Hepatocyte (in vitro differentiated cells): ENCODE data around the gene PRSS56. TPM values are rescaled to one million over a fixed set of nuclear protein-coding genes. Genes with fewer than 3 reads are reported as not detected.

Experiments
- DNase-seq: peaks from one replicate; pipeline ENCODE4 v3.0.0-alpha.2; 2016; ENCODE audit warnings: low spot score
- H2AFZ ChIP-seq: fragments of 200-600 bp; sonication (generic); 2 replicates; pipeline ENCODE4 v1.6.0; 2016; ENCODE audit warnings: antibody characterized with exemption, mild to moderate bottlenecking
- H3K27ac ChIP-seq: fragments of 200-600 bp; sonication (generic); 2 replicates; pipeline ENCODE4 v1.5.1; 2016; ENCODE audit warnings: mild to moderate bottlenecking
- H3K27me3 ChIP-seq: fragments of 200-600 bp; sonication (generic); 2 replicates; pipeline ENCODE4 v1.6.1; 2016
- H3K36me3 ChIP-seq: fragments of 200-600 bp; sonication (generic); replicated peaks from 2 replicates; pipeline ENCODE4 v1.5.1; 2016; ENCODE audit warnings: low read depth; ENCODE audit not compliant: insufficient read depth
- H3K4me1 ChIP-seq: fragments of 200-600 bp; sonication (generic); 2 replicates; pipeline ENCODE4 v1.5.1; 2016; ENCODE audit warnings: mild to moderate bottlenecking, moderate library complexity; ENCODE audit not compliant: insufficient read depth
- H3K4me2 ChIP-seq: fragments of 200-600 bp; sonication (generic); 2 replicates; pipeline ENCODE4 v1.6.0; 2016
- H3K4me3 ChIP-seq: fragments of 200-600 bp; sonication (generic); 2 replicates; pipeline ENCODE4 v1.5.1; 2016; ENCODE audit warnings: mild to moderate bottlenecking
- H3K79me2 ChIP-seq: fragments of 200-600 bp; sonication (generic); 2 replicates; pipeline ENCODE4 v1.6.0; 2017; ENCODE audit warnings: mild to moderate bottlenecking
- H3K9me2 ChIP-seq: fragments of 200-600 bp; sonication (generic); replicated peaks from 2 replicates; pipeline ENCODE4 v1.6.0; 2017; ENCODE audit warnings: mild to moderate bottlenecking; ENCODE audit not compliant: insufficient read depth
- H3K9me3 ChIP-seq: fragments of 200-600 bp; sonication (generic); 2 replicates; pipeline ENCODE4 v1.5.1; 2016; ENCODE audit warnings: low read depth, mild to moderate bottlenecking
- H4K20me1 ChIP-seq: fragments of 200-600 bp; sonication (generic); 2 replicates; pipeline ENCODE4 v1.6.0; 2016; ENCODE audit warnings: mild to moderate bottlenecking; ENCODE audit not compliant: insufficient read depth, poor library complexity, severe bottlenecking
- EZH2 ChIP-seq: fragments of 200-600 bp; sonication (generic); IDR thresholded peaks from 2 replicates; pipeline ENCODE4 v1.6.1; 2016; ENCODE audit warnings: antibody characterized with exemption, mild to moderate bottlenecking, borderline replicate concordance
- EZH2phosphoT487 ChIP-seq: fragments of 200-600 bp; sonication (generic); IDR thresholded peaks from one replicate; pipeline ENCODE4 v1.6.1; 2018; ENCODE audit warnings: antibody characterized with exemption, mild to moderate bottlenecking, low read depth, moderate library complexity; ENCODE audit not compliant: unreplicated experiment, severe bottlenecking
- WGBS: methylation state at CpG from one replicate; pipeline ENCODE4 v1.1.6; 2016; ENCODE audit warnings: low lambda C conversion rate; ENCODE audit errors: missing lambda C conversion rate; 5-methylcytosine and 5-hydroxymethylcytosine counted together
- polyA plus RNA-seq: library from polyadenylated mRNA; unstranded; fragments of >200 nt; fragmentation: Nextera tagmentation; extraction: Ambion mirVana; gene quantifications from 2 replicates; pipeline ENCODE4 v1.2.1, GENCODE V29; 2016
- total RNA-seq: library from RNA; depleted of rRNA; stranded (reverse); fragments of >200 nt; gene quantifications from 2 replicates; pipeline ENCODE4 v1.2.3, GENCODE V29; 2014
- TF ChIP-seq, protein P1 (sequence below): fragments of 200-600 bp; sonication (generic); IDR thresholded peaks from 2 replicates; pipeline ENCODE4 v1.5.1; 2016; ENCODE audit warnings: antibody characterized with exemption, mild to moderate bottlenecking; ENCODE audit not compliant: poor library complexity

PRSS56 gene
- total and polyA plus RNA-seq, 2 experiments from 2014 or later, result not detected

DNA sequence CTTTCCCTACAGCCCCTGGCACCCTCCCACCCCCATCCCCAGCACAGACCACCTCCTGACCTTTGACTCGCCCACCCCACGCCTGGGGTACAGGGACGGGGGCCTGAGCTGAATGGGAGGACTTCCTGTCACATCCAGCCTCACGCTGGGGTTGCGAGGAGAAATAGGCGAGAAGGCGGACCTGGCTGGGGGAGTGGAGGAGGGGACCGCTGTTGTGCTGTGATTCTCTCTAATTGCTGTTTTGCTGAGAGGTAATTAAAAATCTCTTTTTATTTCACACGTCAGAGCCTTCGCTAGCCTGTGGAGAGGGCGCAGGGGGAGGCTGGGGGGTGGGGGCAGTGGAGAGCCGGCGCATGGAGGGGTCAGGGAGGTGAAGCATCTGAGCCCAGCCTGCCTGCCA is 22.8 kb upstream of the PRSS56 start:
- TF ChIP-seq EZH2 (no peak), EZH2phosphoT487 (no peak)
- TF ChIP-seq, protein P1, sequence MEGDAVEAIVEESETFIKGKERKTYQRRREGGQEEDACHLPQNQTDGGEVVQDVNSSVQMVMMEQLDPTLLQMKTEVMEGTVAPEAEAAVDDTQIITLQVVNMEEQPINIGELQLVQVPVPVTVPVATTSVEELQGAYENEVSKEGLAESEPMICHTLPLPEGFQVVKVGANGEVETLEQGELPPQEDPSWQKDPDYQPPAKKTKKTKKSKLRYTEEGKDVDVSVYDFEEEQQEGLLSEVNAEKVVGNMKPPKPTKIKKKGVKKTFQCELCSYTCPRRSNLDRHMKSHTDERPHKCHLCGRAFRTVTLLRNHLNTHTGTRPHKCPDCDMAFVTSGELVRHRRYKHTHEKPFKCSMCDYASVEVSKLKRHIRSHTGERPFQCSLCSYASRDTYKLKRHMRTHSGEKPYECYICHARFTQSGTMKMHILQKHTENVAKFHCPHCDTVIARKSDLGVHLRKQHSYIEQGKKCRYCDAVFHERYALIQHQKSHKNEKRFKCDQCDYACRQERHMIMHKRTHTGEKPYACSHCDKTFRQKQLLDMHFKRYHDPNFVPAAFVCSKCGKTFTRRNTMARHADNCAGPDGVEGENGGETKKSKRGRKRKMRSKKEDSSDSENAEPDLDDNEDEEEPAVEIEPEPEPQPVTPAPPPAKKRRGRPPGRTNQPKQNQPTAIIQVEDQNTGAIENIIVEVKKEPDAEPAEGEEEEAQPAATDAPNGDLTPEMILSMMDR, result no peak
- Histone ChIP-seq H3K4me3 (no peak overlapping the region), H2AFZ (no peak overlapping the region), H3K9me3 (no peaks in the 10 kb centered on the region), H3K4me2 (no peak overlapping the region), H3K9me2 (no peaks in the 10 kb centered on the region), H3K4me1 (peaks cover 11% of the 10 kb centered on the region), H3K36me3 (no peaks in the 10 kb centered on the region), H3K79me2 (no peaks in the 10 kb centered on the region), H4K20me1 (no peaks in the 10 kb centered on the region), H3K27me3 (peaks cover 13% of the 10 kb centered on the region), H3K27ac (no peak overlapping the region)
- no peak for DNase-seq
- 86% methylated on average over 12 of the region's 13 CpGs for WGBS

DNA sequence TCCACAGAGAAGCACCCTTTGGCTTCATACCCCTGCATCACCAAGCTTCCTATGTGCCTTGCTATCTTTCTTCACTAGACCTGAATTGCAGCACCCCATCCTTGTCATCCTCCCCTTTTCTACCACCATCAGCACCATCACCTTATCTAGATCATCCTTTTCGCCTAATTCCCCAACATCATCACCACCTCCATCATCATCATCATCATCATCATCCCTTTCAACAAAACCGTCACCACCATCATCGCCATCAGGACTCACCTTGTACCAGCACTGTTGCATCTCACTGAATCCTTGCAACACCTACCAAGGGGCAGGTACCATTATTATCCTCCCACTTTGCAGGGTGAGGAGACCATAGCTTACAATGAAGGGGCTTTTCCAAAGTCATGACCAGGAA is 21.7 kb upstream of the PRSS56 start:
- 92% methylated on average over 3 of the region's 3 CpGs for WGBS
- no peaks in the 10 kb centered on the region for H3K36me3 ChIP-seq

DNA sequence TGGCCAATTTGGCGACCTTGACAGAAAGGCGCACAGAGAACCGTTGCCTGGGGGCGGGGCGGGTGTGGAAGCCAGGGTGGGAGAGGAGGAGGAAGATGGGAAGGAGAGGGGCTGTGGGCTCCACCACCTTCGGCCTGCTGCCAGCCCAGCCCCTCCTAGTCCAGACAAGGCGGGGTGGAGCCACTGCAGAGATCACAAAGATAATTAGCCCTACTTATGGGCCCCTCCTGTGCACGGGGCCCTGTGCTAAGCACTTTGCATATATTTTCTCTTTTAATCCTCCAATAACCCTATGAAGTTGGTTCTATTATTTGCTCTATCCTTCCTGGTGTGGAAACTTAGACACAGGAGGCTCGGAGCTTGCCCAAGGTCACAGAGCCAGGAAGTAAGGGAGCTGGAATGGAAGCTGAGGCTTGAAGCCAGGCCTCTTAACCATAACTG is 18.8 kb upstream of the PRSS56 start:
- Histone ChIP-seq H3K4me3 (no peak overlapping the region), H3K27me3 (peaks cover 50% of the 10 kb centered on the region), H2AFZ (no peak overlapping the region), H3K79me2 (no peaks in the 10 kb centered on the region), H3K9me2 (no peaks in the 10 kb centered on the region), H3K4me1 (peaks cover 18% of the 10 kb centered on the region), H3K36me3 (no peaks in the 10 kb centered on the region), H3K4me2 (no peak overlapping the region), H3K9me3 (no peaks in the 10 kb centered on the region), H3K27ac (peak overlapping the region; percentile 51), H4K20me1 (no peaks in the 10 kb centered on the region)
- 66% methylated on average over 9 of the region's 9 CpGs for WGBS
- no peak for DNase-seq
- no peak for TF ChIP-seq EZH2
- no peak for TF ChIP-seq EZH2phosphoT487
- TF ChIP-seq, protein P1, result no peak

More for the DNA sequence above, 21.7 kb upstream of the PRSS56 start:
- no peak overlapping the region for H3K4me2 ChIP-seq
- peaks cover 21% of the 10 kb centered on the region for H3K27me3 ChIP-seq
- no peaks in the 10 kb centered on the region for H4K20me1 ChIP-seq
- no peaks in the 10 kb centered on the region for H3K9me3 ChIP-seq
- DNase-seq, result no peak
- H3K9me2 ChIP-seq, result no peaks in the 10 kb centered on the region
- peaks cover 18% of the 10 kb centered on the region for H3K4me1 ChIP-seq
- TF ChIP-seq, protein P1, result no peak
- TF ChIP-seq EZH2 (no peak), EZH2phosphoT487 (no peak)
- H3K4me3 ChIP-seq, result no peak overlapping the region
- no peaks in the 10 kb centered on the region for H3K79me2 ChIP-seq
- H3K27ac ChIP-seq, result no peak overlapping the region
- H2AFZ ChIP-seq, result no peak overlapping the region
